GM12878 (cell line): Measurements from ENCODE around the gene NELL1. TPM values are rescaled to one million over a fixed set of nuclear protein-coding genes. Genes with fewer than 3 reads are reported as not detected.

Experiments used
- ATAC-seq: fragments of 200-7000 bp; cut with Tn5 transposase; 3 replicates; pipeline ENCODE4 v1.9.1; 2020; ENCODE audit warnings: mild to moderate bottlenecking, moderate library complexity
- BruUV-seq: library from RNA; stranded (reverse); fragments of 400-500 nt; replicated peaks from 2 replicates; lab custom pipeline; 2021; lab: Mats Ljungman, UMichigan
- CTCF ChIA-PET: fragments of 300-600 bp; sonication (Branson Sonifier 250); formaldehyde crosslinking; extraction: SDS; loops from one replicate; lab custom pipeline; 2021; ENCODE audit warnings: inconsistent platforms; lab: Yijun Ruan, JAX
- POLR2A ChIA-PET: fragments of 350-600 bp; formaldehyde crosslinking; extraction: SDS; loops from one replicate; lab custom pipeline; 2021; ENCODE audit warnings: inconsistent platforms; lab: Charles Lee
- RAD21 ChIA-PET: fragments of 300-600 bp; sonication (Branson Sonifier 250); formaldehyde crosslinking; loops from one replicate; lab custom pipeline; 2023; ENCODE audit warnings: antibody characterized with exemption; ENCODE audit not compliant: unreplicated experiment; lab: Charles Lee
- SMC1A ChIA-PET: fragments of 300-600 bp; sonication (Branson Sonifier 250); formaldehyde crosslinking; loops from one replicate; lab custom pipeline; 2023; ENCODE audit not compliant: unreplicated experiment, uncharacterized antibody; lab: Charles Lee
- DNase-seq: peaks from one replicate; pipeline ENCODE4 v3.0.0-alpha.2; 2011; ENCODE audit warnings: low read depth, low spot score
- FAIRE-seq: peaks from 3 replicates; lab custom pipeline; 2011; peaks lifted over from hg19 to GRCh38; lab: Jason Lieb, UNC
- H2AFZ ChIP-seq: 2 replicates; pipeline ENCODE4 v1.6.0; 2011; ENCODE audit warnings: low read depth, low read length, control low read depth; ENCODE audit not compliant: control insufficient read depth
- H3K27ac ChIP-seq: 2 replicates; pipeline ENCODE4 v1.5.1; 2011; ENCODE audit warnings: control low read depth; ENCODE audit not compliant: control insufficient read depth, insufficient read depth
- H3K27me3 ChIP-seq, 2 experiments: replicated peaks in 1 of 2; 2 replicates each; pipeline versions ENCODE4 v1.6.0 to v1.6.1; 2011; ENCODE audit warnings: low read length in 1 of 2; ENCODE audit not compliant: control insufficient read depth in 2 of 2, insufficient read depth in 2 of 2
- H3K36me3 ChIP-seq, 2 experiments: 2 replicates each; pipeline ENCODE4 v1.5.1; 2011; ENCODE audit warnings: low read length in 1 of 2; ENCODE audit not compliant: control insufficient read depth in 2 of 2, insufficient read depth in 2 of 2
- H3K4me1 ChIP-seq: 2 replicates; pipeline ENCODE4 v1.6.1; 2011; ENCODE audit warnings: mild to moderate bottlenecking, low read length, moderate library complexity, mixed read lengths; ENCODE audit not compliant: control insufficient read depth, insufficient read depth
- H3K4me2 ChIP-seq: 2 replicates; pipeline ENCODE4 v1.6.0; 2011; ENCODE audit warnings: control low read depth; ENCODE audit not compliant: control insufficient read depth, insufficient read depth
- H3K4me3 ChIP-seq: fragments of 200-600 bp; sonication (generic); 2 replicates; pipeline ENCODE4 v1.5.1; 2016
- H3K79me2 ChIP-seq: 2 replicates; pipeline ENCODE4 v1.6.0; 2011; ENCODE audit warnings: low read length; ENCODE audit not compliant: control insufficient read depth, insufficient read depth
- H3K9ac ChIP-seq: 2 replicates; pipeline ENCODE4 v1.8.0; 2011; ENCODE audit warnings: low read length, control low read depth, mixed read lengths; ENCODE audit not compliant: control insufficient read depth, insufficient read depth
- H3K9me3 ChIP-seq: replicated peaks from 3 replicates; pipeline ENCODE4 v1.5.1; 2011; ENCODE audit warnings: mild to moderate bottlenecking, low read length; ENCODE audit not compliant: control insufficient read depth, insufficient read depth
- H4K20me1 ChIP-seq: 2 replicates; pipeline ENCODE4 v1.6.0; 2011; ENCODE audit not compliant: control insufficient read depth, insufficient read depth
- BACH1 ChIP-seq: fragments of 450-650 bp; IDR thresholded peaks from 2 replicates; pipeline ENCODE4 v1.6.1; 2017; ENCODE audit warnings: mild to moderate bottlenecking, borderline replicate concordance
- CEBPB ChIP-seq, 2 experiments: fragments of 150-350 bp in 1 of 2; IDR thresholded peaks; 2 replicates each; pipeline ENCODE4 v1.6.1; 2012 to 2014; ENCODE audit warnings: low read depth in 2 of 2, low read length in 2 of 2, borderline replicate concordance in 1 of 2, inconsistent platforms in 1 of 2
- FOXK2 ChIP-seq: fragments of 450-650 bp; IDR thresholded peaks from 2 replicates; pipeline ENCODE4 v1.6.1; 2017; ENCODE audit warnings: mild to moderate bottlenecking, moderate library complexity
- HDAC2 ChIP-seq: fragments of 200-600 bp; sonication (generic); IDR thresholded peaks from 2 replicates; pipeline ENCODE4 v1.6.1; 2017
- MEF2B ChIP-seq: fragments of 450-650 bp; IDR thresholded peaks from 2 replicates; pipeline ENCODE4 v1.6.1; 2018; ENCODE audit warnings: mild to moderate bottlenecking, moderate library complexity; ENCODE audit not compliant: partially characterized antibody, poor library complexity, severe bottlenecking
- NBN ChIP-seq: fragments of 450-650 bp; IDR thresholded peaks from 2 replicates; pipeline ENCODE4 v1.6.1; 2016
- NFYB ChIP-seq: IDR thresholded peaks from 2 replicates; pipeline ENCODE4 v1.6.1; 2011; ENCODE audit warnings: low read depth, mild to moderate bottlenecking, low read length, improper control_type of control experiment, moderate library complexity; ENCODE audit not compliant: insufficient read depth
- POLR2A ChIP-seq: IDR thresholded peaks from 2 replicates; pipeline ENCODE4 v1.6.1; 2011; ENCODE audit warnings: low read depth, mild to moderate bottlenecking, low read length
- POLR2AphosphoS2 ChIP-seq: IDR thresholded peaks from 2 replicates; pipeline ENCODE4 v1.6.1; 2011; ENCODE audit warnings: low read depth, mild to moderate bottlenecking, low read length, improper control_type of control experiment, moderate library complexity
- RCOR1 ChIP-seq: conservative IDR thresholded peaks from 2 replicates; pipeline ENCODE4 v1.6.1; 2012; ENCODE audit warnings: low read depth, low read length, improper control_type of control experiment
- RUNX3 ChIP-seq: IDR thresholded peaks from 2 replicates; pipeline ENCODE4 v1.6.1; 2012; ENCODE audit warnings: low read length, inconsistent platforms
- SIX5 ChIP-seq: IDR thresholded peaks from 2 replicates; pipeline ENCODE4 v1.6.1; 2011; ENCODE audit warnings: mild to moderate bottlenecking, low read depth, low read length, moderate library complexity; ENCODE audit not compliant: severe bottlenecking
- SP1 ChIP-seq: IDR thresholded peaks from one replicate; pipeline ENCODE4 v1.6.1; 2011; ENCODE audit warnings: low read depth, low read length
- YBX1 ChIP-seq: fragments of 450-650 bp; IDR thresholded peaks from 2 replicates; pipeline ENCODE4 v1.6.1; 2016; ENCODE audit warnings: antibody characterized with exemption
- ZBED1 ChIP-seq: IDR thresholded peaks from 2 replicates; pipeline ENCODE4 v1.6.1; 2016; ENCODE audit warnings: borderline replicate concordance
- in situ Hi-C: fragments of 300-500 bp; cut with MboI; formaldehyde crosslinking; loops from 9 replicates; pipeline ENCODE4 v1.14.3; 2018; ENCODE audit warnings: mixed read lengths
- intact Hi-C: fragments of 100-400 bp; cut with micrococcal nuclease; formaldehyde crosslinking; loops from one replicate; pipeline ENCODE4 v1.14.2; 2022; ENCODE audit not compliant: unreplicated experiment
- polyA plus RNA-seq, 11 experiments: library from polyadenylated mRNA; depleted of rRNA in 4 of 11; unstranded in 6 of 11; stranded (reverse) in 5 of 11; fragments of >200 nt; fragmentation: Nextera tagmentation in 4 of 11; fragmentation: Illumina TruSeq in 1 of 11; extraction: Ambion mirVana in 4 of 11; extraction: Trizol in 1 of 11; gene quantifications; 1 replicate in 1 of 11; 2 replicates in 10 of 11; pipeline versions ENCODE4 v1.2.1 to v1.2.3, GENCODE V29; 2011 to 2016; ENCODE audit warnings: inconsistent platforms in 2 of 11, missing spikeins in 2 of 11, low read depth in 1 of 11
- total RNA-seq, 4 experiments: library from RNA; depleted of rRNA in 3 of 4; stranded (reverse); fragments of >200 nt in 3 of 4; fragmentation: Illumina TruSeq in 1 of 4; extraction: Trizol in 1 of 4; gene quantifications; 2 replicates each; pipeline versions ENCODE4 v1.2.1 to v1.2.3, GENCODE V29; 2013 to 2021
- TF ChIP-seq, protein P1 (sequence below): IDR thresholded peaks from 2 replicates; pipeline ENCODE4 v1.6.1; 2012; ENCODE audit warnings: low read depth, low read length, improper control_type of control experiment

The NELL1 gene
- total and polyA plus RNA-seq, 10 of the 15 experiments (the other 5 are each of a cell fraction or from before 2014, with no cell fraction given) = 0.02 to 0.12 TPM; not detected in 8

DNA sequence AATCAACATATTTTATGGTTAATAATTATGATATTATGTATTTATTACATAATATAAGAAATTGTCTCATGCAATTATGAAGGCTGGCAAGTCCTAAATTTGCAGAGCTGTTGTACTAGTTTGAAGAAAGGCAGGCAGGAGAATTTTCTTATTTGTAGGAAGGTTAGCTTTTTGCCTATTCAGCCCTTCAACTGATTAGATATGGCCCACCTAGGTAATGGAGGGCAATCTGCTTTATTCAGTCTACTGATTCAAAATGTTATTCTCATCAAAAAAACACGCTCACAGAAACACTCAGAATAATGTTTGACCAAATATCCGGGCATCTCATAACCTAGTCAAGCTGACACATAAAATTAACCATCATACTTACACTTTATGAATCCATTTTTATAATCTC, 589.0 kb downstream of the NELL1 start (continued):
- TF ChIP-seq POLR2AphosphoS2 = no peak
- TF ChIP-seq NBN = no peak
- no peak for TF ChIP-seq RUNX3
- TF ChIP-seq, protein P1, sequence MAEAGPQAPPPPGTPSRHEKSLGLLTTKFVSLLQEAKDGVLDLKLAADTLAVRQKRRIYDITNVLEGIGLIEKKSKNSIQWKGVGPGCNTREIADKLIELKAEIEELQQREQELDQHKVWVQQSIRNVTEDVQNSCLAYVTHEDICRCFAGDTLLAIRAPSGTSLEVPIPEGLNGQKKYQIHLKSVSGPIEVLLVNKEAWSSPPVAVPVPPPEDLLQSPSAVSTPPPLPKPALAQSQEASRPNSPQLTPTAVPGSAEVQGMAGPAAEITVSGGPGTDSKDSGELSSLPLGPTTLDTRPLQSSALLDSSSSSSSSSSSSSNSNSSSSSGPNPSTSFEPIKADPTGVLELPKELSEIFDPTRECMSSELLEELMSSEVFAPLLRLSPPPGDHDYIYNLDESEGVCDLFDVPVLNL = no peak

DNA sequence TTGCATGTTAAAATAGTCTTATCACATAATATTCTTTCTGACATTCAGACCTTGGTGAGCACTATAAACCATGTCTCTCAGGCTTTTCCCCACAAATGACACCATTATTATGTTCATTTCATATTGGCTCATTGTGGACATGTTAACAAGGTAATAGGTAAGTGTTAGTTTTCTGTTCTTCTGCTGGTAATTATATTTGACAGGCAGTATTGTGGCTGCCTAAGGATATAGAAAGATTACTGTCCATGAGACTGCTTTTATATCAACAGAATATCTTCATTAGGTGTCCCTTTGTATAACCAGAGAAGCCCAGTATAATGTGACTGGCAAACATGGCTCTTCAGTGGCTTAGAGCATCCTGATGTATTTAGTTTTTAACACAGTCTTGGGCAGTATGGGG, 590.7 kb downstream of the NELL1 start:
- H3K79me2 ChIP-seq = no peaks in the 10 kb centered on the region
- H4K20me1 ChIP-seq = no peaks in the 10 kb centered on the region
- no peak overlapping the region for H3K4me2 ChIP-seq
- no peaks in the 10 kb centered on the region for H3K4me1 ChIP-seq
- no peaks in the 10 kb centered on the region for H3K36me3 ChIP-seq
- ChIA-PET POLR2A (no interaction called here), CTCF (no interaction called here), RAD21 (no interaction called here), SMC1A (interaction anchor here (0.6 kb wide), 1 partner anchor 37 kb away, joined by 3 read pairs; no protein-coding TSS in a partner anchor)
- in situ Hi-C loops = no loop called here
- no peak overlapping the region for H3K4me3 ChIP-seq
- no peak for ATAC-seq
- H3K27me3 ChIP-seq = no peaks in the 10 kb centered on the region
- intact Hi-C loops = no loop called here
- no peak for DNase-seq
- TF ChIP-seq MEF2B (no peak), HDAC2 (no peak), SP1 (no peak), ZBED1 (no peak), CEBPB (IDR thresholded peaks at IDR 0.05; ENCODE audit: borderline replicate concordance in 1 of 2, low read depth in 2 of 2, low read length in 2 of 2) (no peak), YBX1 (no peak), NFYB (no peak), POLR2AphosphoS2 (no peak), FOXK2 (no peak), BACH1 (no peak), RCOR1 (no peak), SIX5 (no peak), POLR2A (no peak)
- no peak for FAIRE-seq
- H3K9me3 ChIP-seq = no peaks in the 10 kb centered on the region
- no TSS peak for BruUV-seq
- H3K9ac ChIP-seq = no peak overlapping the region
- no peak overlapping the region for H3K27ac ChIP-seq
- H2AFZ ChIP-seq = no peak overlapping the region
